Measurements from ENCODE around the gene GRIP1.
A peak's percentile ranks its signal among the peaks of the same experiment; 100 is the strongest.

The GRIP1 gene

GRCh38 chr12:66644151-66644550 lies 34.7 kb downstream of the GRIP1 start:
- no peak for DNase-seq

GRCh38 chr12:66640691-66641460 lies 38.0 kb downstream of the GRIP1 start:
- DNase-seq: no peak

GRCh38 chr12:66638666-66639065 lies 40.2 kb downstream of the GRIP1 start:
- no peak for DNase-seq

GRCh38 chr12:66637699-66638301 lies 41.1 kb downstream of the GRIP1 start:
- DNase-seq: no peak

- no peak for DNase-seq
Measured at GRCh38 chr12:66636771-66637170, 42.1 kb downstream of the GRIP1 start.

GRCh38 chr12:66633676-66634075 lies 45.2 kb downstream of the GRIP1 start:
- peak; percentile 2 for DNase-seq

GRCh38 chr12:66629138-66629870 lies 49.6 kb downstream of the GRIP1 start:
- no peak for DNase-seq

GRCh38 chr12:66627988-66628317 lies 50.9 kb downstream of the GRIP1 start:
- no peak for DNase-seq

- no peak for DNase-seq
Measured at GRCh38 chr12:66627270-66627987, 51.4 kb downstream of the GRIP1 start.

GRCh38 chr12:66624806-66625205 lies 54.1 kb downstream of the GRIP1 start:
- no peak for DNase-seq

GRCh38 chr12:66623455-66623854 lies 55.4 kb downstream of the GRIP1 start:
- DNase-seq: no peak

- DNase-seq: no peak
Measured at GRCh38 chr12:66620688-66621087, 58.2 kb downstream of the GRIP1 start.

- no peak for DNase-seq
Measured at GRCh38 chr12:66620026-66620425, 58.9 kb downstream of the GRIP1 start.

- DNase-seq: no peak
Measured at GRCh38 chr12:66617991-66618390, 60.9 kb downstream of the GRIP1 start.

GRCh38 chr12:66612090-66612775 lies 66.6 kb downstream of the GRIP1 start:
- no peak for DNase-seq

- no peak for DNase-seq
Measured at GRCh38 chr12:66607147-66607546, 71.7 kb downstream of the GRIP1 start.

- no peak for DNase-seq
Measured at GRCh38 chr12:66605293-66605692, 73.6 kb downstream of the GRIP1 start.

- DNase-seq: no peak
Measured at GRCh38 chr12:66603981-66604479, 74.8 kb downstream of the GRIP1 start.

GRCh38 chr12:66603461-66603860 lies 75.4 kb downstream of the GRIP1 start:
- peak; percentile 23 for DNase-seq

- no peak for DNase-seq
Measured at GRCh38 chr12:66602483-66603143, 76.3 kb downstream of the GRIP1 start.

GRCh38 chr12:66600903-66601302 lies 78.0 kb downstream of the GRIP1 start:
- DNase-seq: no peak

GRCh38 chr12:66599816-66600215 lies 79.1 kb downstream of the GRIP1 start:
- no peak for DNase-seq
